Activated CD4-positive, alpha-beta T cell treated with anti-CD3 and anti-CD28 coated beads for 36 hours (primary cell): ENCODE results near the gene BACH2. TPM values are rescaled to one million over a fixed set of nuclear protein-coding genes. Genes with fewer than 3 reads are reported as not detected.

Source experiments
- ATAC-seq: fragments of 200-7000 bp; cut with Tn5 transposase; one replicate; pipeline ENCODE4 v1.10.0; 2021; ENCODE audit warnings: mild to moderate bottlenecking, moderate library complexity
- CTCF ChIA-PET: fragments of 350-600 bp; sonication (Branson Sonifier 250); formaldehyde crosslinking; loops from one replicate; lab custom pipeline; 2021; ENCODE audit warnings: antibody characterized with exemption; lab: Charles Lee
- POLR2A ChIA-PET: fragments of 350-600 bp; sonication (Branson Sonifier 250); formaldehyde crosslinking; loops from one replicate; lab custom pipeline; 2021; ENCODE audit warnings: antibody characterized with exemption, inconsistent platforms; lab: Charles Lee
- DNase-seq: peaks from one replicate; pipeline ENCODE4 v3.0.0-alpha.2; 2020
- H3K27ac Mint-ChIP-seq: one replicate; pipeline ENCODE4 v1.8.0; 2021; ENCODE audit warnings: mixed read lengths
- H3K27me3 Mint-ChIP-seq: one replicate; pipeline ENCODE4 v1.8.0; 2021; ENCODE audit warnings: mixed read lengths
- H3K36me3 Mint-ChIP-seq: one replicate; pipeline ENCODE4 v1.8.0; 2021; ENCODE audit warnings: low read depth, mixed read lengths
- H3K4me1 Mint-ChIP-seq: one replicate; pipeline ENCODE4 v1.8.0; 2021; ENCODE audit warnings: mixed read lengths
- H3K4me3 Mint-ChIP-seq: one replicate; pipeline ENCODE4 v1.8.0; 2021; ENCODE audit warnings: mild to moderate bottlenecking, moderate library complexity, mixed read lengths
- H3K9me3 Mint-ChIP-seq: one replicate; pipeline ENCODE4 v1.8.0; 2021; ENCODE audit warnings: low read depth, mixed read lengths
- intact Hi-C, 2 experiments: fragments of 100-400 bp; cut with DNase I in 1 of 2; cut with micrococcal nuclease in 1 of 2; formaldehyde crosslinking; loops; one replicate each; pipeline versions ENCODE4 v1.14.2 to v1.15.1; 2022 to 2024; cut with DNase I, micrococcal nuclease
- total RNA-seq, 2 experiments: library from RNA; stranded (reverse); gene quantifications; one replicate each; pipeline ENCODE4 v1.2.3, GENCODE V29; 2021

BACH2 gene
- total RNA-seq, 2 experiments from 2014 or later = 74.7 to 87.3 TPM

DNA sequence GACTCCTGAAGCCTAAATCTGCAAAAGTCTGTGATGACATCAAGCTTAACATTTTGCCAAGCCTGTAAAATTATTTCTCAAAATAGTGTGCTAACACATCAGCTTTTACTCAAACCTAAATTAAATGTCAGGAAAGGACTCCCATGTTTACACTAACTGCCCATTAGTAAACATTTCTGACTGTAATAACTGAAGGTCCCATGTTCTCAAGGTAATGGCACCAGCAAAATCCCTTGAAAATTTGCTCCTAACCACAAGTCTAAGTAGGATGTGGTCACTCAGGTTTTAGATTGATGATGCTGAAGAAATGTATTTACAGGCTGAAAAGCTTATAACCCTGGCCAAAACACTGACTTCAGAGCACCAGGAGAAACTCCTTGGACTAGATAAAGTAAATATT, 33.0 kb downstream of the BACH2 start:
- Mint-ChIP-seq H3K9me3 (peaks cover 5% of the 10 kb centered on the region), H3K27me3 (no peaks in the 10 kb centered on the region), H3K4me1 (peaks cover 94% of the 10 kb centered on the region), H3K27ac (peak overlapping the region; percentile 73), H3K36me3 (peaks cover 86% of the 10 kb centered on the region), H3K4me3 (no peak overlapping the region)
- no peak for ATAC-seq
- intact Hi-C loops = no loop called here
- CTCF ChIA-PET = interaction anchor here (0.6 to 2.4 kb wide), 7 partner anchors 9 to 305 kb away, joined by 3 to 14 read pairs (median 3); no protein-coding TSS in a partner anchor
- POLR2A ChIA-PET = interaction anchor here (1.5 kb wide), 1 partner anchor 114 kb away, joined by 3 read pairs; no protein-coding TSS in a partner anchor
- DNase-seq = no peak

DNA sequence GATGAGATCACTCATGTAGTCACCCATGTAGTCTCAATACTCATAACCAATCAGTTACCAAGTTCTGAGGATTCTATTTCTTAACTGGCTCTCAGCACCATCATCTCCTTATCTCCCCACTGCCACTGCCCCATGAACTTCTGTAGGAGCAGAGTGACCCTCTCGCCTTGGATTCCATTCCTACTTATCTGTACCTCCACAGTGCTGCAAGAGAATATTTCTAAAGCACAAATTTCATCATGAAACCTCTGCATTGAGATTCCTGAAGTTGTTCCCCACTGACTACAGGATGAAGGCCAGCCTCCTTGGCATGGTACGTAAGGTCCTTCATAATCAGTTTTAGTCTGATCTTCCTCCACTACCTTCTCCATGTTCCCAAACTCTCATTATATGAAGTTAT, 34.8 kb downstream of the BACH2 start:
- H3K9me3 Mint-ChIP-seq = peaks cover 5% of the 10 kb centered on the region
- H3K4me1 Mint-ChIP-seq = peaks cover 95% of the 10 kb centered on the region
- peak overlapping the region; percentile 55 for H3K27ac Mint-ChIP-seq
- intact Hi-C loops = no loop called here
- peaks cover 84% of the 10 kb centered on the region for H3K36me3 Mint-ChIP-seq
- DNase-seq (no peak), ATAC-seq (no peak)
- POLR2A ChIA-PET = no interaction called here
- H3K4me3 Mint-ChIP-seq = no peak overlapping the region
- CTCF ChIA-PET = no interaction called here
- H3K27me3 Mint-ChIP-seq = no peaks in the 10 kb centered on the region

DNA sequence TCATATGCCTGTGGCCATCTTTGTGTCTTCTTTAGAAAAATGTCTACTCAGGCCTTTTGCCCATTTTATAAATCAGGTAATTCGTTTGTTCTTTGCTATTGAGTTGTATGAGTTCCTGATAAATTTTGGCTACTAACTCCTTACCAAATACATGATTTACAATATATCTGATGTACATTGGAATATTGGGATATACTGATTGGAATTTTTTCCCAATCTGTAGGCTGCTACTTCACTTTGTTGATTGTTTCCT, 39.2 kb downstream of the BACH2 start:
- ChIA-PET CTCF (interaction anchor here (0.9 to 1.5 kb wide), 2 partner anchors 56 to 314 kb away, joined by 3 read pairs; no protein-coding TSS in a partner anchor), POLR2A (interaction anchor here (0.6 to 1.7 kb wide), 6 partner anchors 17 to 303 kb away, joined by 3 to 9 read pairs (median 3); no protein-coding TSS in a partner anchor)
- no peak overlapping the region for H3K4me3 Mint-ChIP-seq
- peak overlapping the region; percentile 85 for H3K27ac Mint-ChIP-seq
- H3K36me3 Mint-ChIP-seq = peaks cover 84% of the 10 kb centered on the region
- intact Hi-C loops = loop anchor here (1.0 kb wide), 3 partner anchors 8 to 27 kb away; no protein-coding TSS in a partner anchor
- no peaks in the 10 kb centered on the region for H3K27me3 Mint-ChIP-seq
- DNase-seq (no peak), ATAC-seq (no peak)
- H3K9me3 Mint-ChIP-seq = peaks cover 17% of the 10 kb centered on the region
- H3K4me1 Mint-ChIP-seq = peaks cover 92% of the 10 kb centered on the region

DNA sequence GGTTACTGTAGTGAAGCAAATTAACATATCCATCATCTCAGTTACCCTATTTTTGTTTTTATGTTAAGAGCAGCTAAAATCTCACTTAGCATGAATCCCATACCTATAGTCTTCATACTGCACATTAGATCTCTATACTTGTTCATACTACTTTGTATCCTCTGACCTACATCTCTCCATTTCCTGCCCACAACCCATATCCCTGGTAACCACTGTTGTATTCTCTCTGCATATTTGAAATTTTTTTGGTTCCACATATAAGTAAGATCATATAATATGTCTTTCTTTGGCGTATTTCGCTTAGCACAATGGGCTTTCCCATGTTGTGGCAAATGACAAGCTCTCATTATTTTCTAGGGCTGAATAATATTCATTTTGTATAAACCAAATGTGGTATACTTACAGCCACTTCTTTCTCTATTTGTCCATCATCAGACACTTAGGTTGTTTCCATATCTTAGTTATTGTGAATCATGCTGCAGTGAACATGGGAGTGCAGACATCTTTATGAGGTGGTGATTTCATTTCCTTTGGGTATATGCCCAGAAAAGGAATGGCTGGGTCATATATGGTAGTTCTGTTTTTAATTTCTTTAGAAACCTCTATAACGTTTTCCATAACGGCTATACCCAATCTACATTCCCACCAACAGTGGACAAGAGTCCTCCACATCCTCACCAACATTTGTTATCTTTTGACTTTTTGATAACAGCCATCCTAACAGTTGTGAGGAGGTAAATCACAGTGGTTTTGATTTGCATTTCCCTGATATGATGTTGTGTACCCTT, 39.8 kb downstream of the BACH2 start:
- Mint-ChIP-seq H3K4me3 (no peak overlapping the region), H3K4me1 (peaks cover 92% of the 10 kb centered on the region), H3K27me3 (no peaks in the 10 kb centered on the region), H3K36me3 (peaks cover 83% of the 10 kb centered on the region), H3K9me3 (peaks cover 17% of the 10 kb centered on the region), H3K27ac (peak overlapping the region; percentile 85)
- intact Hi-C loops = loop anchor here (1.0 kb wide), 3 partner anchors 8 to 27 kb away; no protein-coding TSS in a partner anchor
- CTCF ChIA-PET = interaction anchor here (0.6 to 1.6 kb wide), 4 partner anchors 13 to 314 kb away, joined by 3 to 4 read pairs (median 3); no protein-coding TSS in a partner anchor
- DNase-seq = peak; percentile 51
- peak; percentile 87 for ATAC-seq
- POLR2A ChIA-PET = interaction anchor here (0.6 to 1.7 kb wide), 7 partner anchors 10 to 302 kb away, joined by 3 to 9 read pairs (median 3); no protein-coding TSS in a partner anchor

DNA sequence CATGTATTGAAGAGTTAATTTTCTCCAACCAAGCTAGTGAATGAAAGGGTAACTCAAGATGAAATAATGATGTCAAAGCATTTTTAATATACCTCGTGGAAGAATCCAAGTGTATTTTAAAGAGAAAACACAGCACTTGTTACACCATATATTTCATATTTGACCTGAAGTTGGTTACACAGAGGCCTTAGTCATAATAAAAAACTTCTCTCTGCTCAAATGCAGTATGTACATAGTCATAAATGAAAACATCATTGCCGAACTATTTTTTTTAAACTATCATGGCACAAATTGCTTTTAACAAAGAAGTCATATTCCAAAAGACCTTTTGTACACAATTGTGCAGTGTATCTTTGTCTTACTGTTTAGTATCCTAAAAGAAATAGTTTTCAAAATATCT, 43.0 kb downstream of the BACH2 start:
- CTCF ChIA-PET = interaction anchor here (0.5 to 2.0 kb wide), 4 partner anchors 14 to 145 kb away, joined by 3 to 11 read pairs (median 4); no protein-coding TSS in a partner anchor
- peaks cover 88% of the 10 kb centered on the region for H3K4me1 Mint-ChIP-seq
- H3K9me3 Mint-ChIP-seq = peaks cover 14% of the 10 kb centered on the region
- POLR2A ChIA-PET = no interaction called here
- H3K36me3 Mint-ChIP-seq = peaks cover 73% of the 10 kb centered on the region
- peak overlapping the region; percentile 97 for H3K27ac Mint-ChIP-seq
- no peak overlapping the region for H3K4me3 Mint-ChIP-seq
- DNase-seq = no peak
- no peak for ATAC-seq
- intact Hi-C loops = no loop called here
- H3K27me3 Mint-ChIP-seq = no peaks in the 10 kb centered on the region

DNA sequence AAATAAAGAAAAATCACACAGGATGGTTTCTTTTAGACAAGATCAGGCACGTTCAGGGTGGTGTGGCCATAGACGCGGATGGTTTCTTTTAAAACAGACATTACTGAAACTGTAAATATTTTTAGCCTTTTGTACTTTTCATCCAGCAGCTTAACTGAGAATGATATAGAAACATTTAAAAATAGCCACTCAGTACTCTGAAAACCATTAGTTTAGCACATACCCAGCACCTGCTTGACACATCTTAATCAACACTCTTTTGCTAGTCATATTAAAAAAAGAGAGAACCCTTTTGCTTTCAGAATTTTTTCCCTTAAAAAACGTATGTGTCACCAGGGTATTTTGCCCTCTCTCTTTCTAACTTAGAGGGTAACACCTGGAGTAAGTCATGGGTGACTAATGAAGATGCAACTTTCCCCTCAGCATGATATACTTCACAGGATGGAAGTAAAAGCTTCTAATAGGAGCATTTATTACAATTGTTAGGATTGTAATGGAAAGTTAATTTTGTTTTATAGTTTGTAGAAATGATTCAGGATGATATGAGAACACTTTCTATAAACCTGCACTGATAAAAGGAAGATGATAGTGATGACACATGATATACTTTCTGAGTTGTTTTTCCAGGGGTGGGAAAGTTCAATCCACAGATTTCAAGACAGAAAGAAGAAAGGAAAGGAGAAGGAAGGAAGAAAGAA, 45.2 kb downstream of the BACH2 start:
- Mint-ChIP-seq H3K4me3 (peak overlapping the region; percentile 26), H3K4me1 (peaks cover 89% of the 10 kb centered on the region), H3K9me3 (peaks cover 14% of the 10 kb centered on the region), H3K27me3 (no peaks in the 10 kb centered on the region), H3K36me3 (peaks cover 79% of the 10 kb centered on the region), H3K27ac (peak overlapping the region; percentile 97)
- DNase-seq (no peak), ATAC-seq (peak; percentile 72)
- intact Hi-C loops = loop anchor here (1.0 kb wide), 3 partner anchors 33 to 222 kb away; no protein-coding TSS in a partner anchor
- ChIA-PET POLR2A (interaction anchor here (0.7 to 1.5 kb wide), 6 partner anchors 23 to 223 kb away, joined by 3 to 5 read pairs (median 4); no protein-coding TSS in a partner anchor), CTCF (interaction anchor here (0.6 to 2.6 kb wide), 8 partner anchors 21 to 311 kb away, joined by 3 to 11 read pairs (median 6); no protein-coding TSS in a partner anchor)

DNA sequence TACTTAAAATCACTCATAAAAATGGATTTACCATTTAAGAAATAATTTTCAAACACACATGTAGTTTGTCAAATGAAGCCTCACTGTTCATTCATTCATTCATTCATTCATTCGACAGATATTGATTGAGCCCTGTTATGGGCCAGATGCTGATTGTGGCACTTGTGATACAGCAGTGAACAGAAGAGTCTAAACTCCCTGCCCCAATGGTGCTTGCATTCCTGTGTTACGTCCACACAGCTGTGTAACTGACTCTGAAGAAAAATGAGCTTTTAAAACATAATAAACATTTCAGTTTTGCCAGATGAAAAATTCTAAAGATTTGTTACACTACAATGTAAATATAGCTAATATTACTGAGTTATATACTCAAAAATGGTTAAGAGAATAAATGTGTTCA, 46.2 kb downstream of the BACH2 start:
- ATAC-seq (no peak), DNase-seq (no peak)
- intact Hi-C loops = no loop called here
- Mint-ChIP-seq H3K4me3 (peak overlapping the region; percentile 34), H3K4me1 (peaks cover 89% of the 10 kb centered on the region), H3K9me3 (peaks cover 6% of the 10 kb centered on the region), H3K27ac (peak overlapping the region; percentile 99), H3K27me3 (no peaks in the 10 kb centered on the region), H3K36me3 (peaks cover 79% of the 10 kb centered on the region)
- POLR2A ChIA-PET = interaction anchor here (1.2 to 2.4 kb wide), 2 partner anchors 24 to 172 kb away, joined by 4 to 11 read pairs; no protein-coding TSS in a partner anchor
- CTCF ChIA-PET = interaction anchor here (0.7 to 2.6 kb wide), 7 partner anchors 18 to 310 kb away, joined by 4 to 10 read pairs (median 5); no protein-coding TSS in a partner anchor

DNA sequence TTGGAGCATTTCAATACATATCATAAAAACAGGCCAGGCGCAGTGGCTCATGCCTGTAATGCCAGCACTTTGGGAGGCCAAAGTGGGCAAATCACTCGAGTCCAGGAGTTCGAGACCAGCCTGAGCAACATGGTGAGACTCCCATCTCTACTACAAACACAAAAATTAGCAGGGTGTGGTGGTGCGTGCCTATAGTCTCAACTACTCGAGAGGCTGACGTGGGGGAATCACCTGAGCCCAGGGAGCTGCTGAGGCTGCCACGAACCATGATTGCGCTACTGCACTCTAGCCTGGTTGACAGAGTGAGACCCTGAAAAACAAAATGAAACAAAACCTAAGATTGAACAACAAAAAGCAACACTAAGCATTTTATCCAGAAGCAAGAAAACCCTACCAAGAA, 47.2 kb downstream of the BACH2 start:
- Mint-ChIP-seq H3K9me3 (peaks cover 2% of the 10 kb centered on the region), H3K4me1 (peaks cover 86% of the 10 kb centered on the region), H3K36me3 (peaks cover 78% of the 10 kb centered on the region), H3K27me3 (no peaks in the 10 kb centered on the region), H3K4me3 (peak overlapping the region; percentile 34), H3K27ac (peak overlapping the region; percentile 99)
- ATAC-seq = peak; percentile 69
- ChIA-PET POLR2A (interaction anchor here (0.6 to 2.4 kb wide), 8 partner anchors 10 to 297 kb away, joined by 3 to 11 read pairs (median 4); no protein-coding TSS in a partner anchor), CTCF (interaction anchor here (0.6 to 1.6 kb wide), 4 partner anchors 34 to 259 kb away, joined by 3 to 5 read pairs (median 3); no protein-coding TSS in a partner anchor)
- DNase-seq = peak; percentile 76
- intact Hi-C loops = loop anchor here (1.0 to 2.0 kb wide), 10 partner anchors 8 to 209 kb away; no protein-coding TSS in a partner anchor

DNA sequence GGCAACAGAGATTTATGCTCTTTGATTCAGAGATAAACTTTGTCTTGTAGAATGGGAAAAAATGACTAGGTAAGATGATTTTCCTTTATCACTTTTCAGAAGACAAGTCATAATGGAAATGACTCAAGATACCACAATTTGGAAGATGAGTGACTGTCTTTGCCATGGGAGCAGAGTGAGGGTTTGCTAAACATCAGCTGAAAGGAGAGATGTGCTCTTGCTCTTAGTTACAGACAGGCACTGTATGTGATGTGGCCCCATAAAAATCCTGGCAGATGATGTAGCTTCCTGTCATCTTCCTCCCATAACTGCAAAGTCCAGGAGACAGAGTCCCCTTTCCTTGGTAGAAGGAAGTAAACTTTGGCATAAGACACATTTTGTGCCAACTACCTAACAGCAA, 47.6 kb downstream of the BACH2 start:
- Mint-ChIP-seq H3K4me3 (peak overlapping the region; percentile 34), H3K27ac (peak overlapping the region; percentile 99), H3K9me3 (peaks cover 2% of the 10 kb centered on the region), H3K4me1 (peaks cover 89% of the 10 kb centered on the region), H3K36me3 (peaks cover 82% of the 10 kb centered on the region), H3K27me3 (no peaks in the 10 kb centered on the region)
- ATAC-seq = peak; percentile 80
- CTCF ChIA-PET = interaction anchor here (0.6 to 1.6 kb wide), 4 partner anchors 35 to 306 kb away, joined by 3 to 5 read pairs (median 3); no protein-coding TSS in a partner anchor
- POLR2A ChIA-PET = interaction anchor here (0.6 to 2.4 kb wide), 7 partner anchors 10 to 297 kb away, joined by 3 to 11 read pairs (median 4); no protein-coding TSS in a partner anchor
- DNase-seq = peak; percentile 70
- intact Hi-C loops = loop anchor here (1.0 to 2.0 kb wide), 10 partner anchors 8 to 210 kb away; no protein-coding TSS in a partner anchor

DNA sequence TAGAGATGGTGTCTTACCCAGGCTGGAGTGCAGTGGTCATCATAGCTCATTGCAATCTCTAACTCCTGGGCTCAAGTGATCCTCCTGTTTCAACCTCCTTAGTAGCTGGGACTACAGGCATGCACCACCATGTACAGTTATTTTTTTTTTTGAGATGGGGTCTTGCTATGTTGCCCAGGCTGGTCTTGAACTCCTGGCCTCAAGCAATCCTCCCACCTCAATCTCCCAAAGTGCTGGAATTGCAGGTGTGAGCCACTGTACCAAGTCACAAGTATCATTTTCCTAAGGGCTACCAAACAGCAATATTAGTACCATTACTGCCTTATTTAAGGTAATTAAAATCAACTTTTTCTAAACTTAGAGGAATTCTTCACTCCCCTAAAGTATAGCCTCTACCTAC, 49.4 kb downstream of the BACH2 start:
- no peaks in the 10 kb centered on the region for H3K27me3 Mint-ChIP-seq
- DNase-seq (no peak), ATAC-seq (no peak)
- intact Hi-C loops = no loop called here
- peaks cover 8% of the 10 kb centered on the region for H3K9me3 Mint-ChIP-seq
- H3K36me3 Mint-ChIP-seq = peaks cover 80% of the 10 kb centered on the region
- POLR2A ChIA-PET = no interaction called here
- CTCF ChIA-PET = interaction anchor here (0.6 to 1.0 kb wide), 3 partner anchors 27 to 133 kb away, joined by 3 to 5 read pairs (median 4); no protein-coding TSS in a partner anchor
- H3K4me1 Mint-ChIP-seq = peaks cover 88% of the 10 kb centered on the region
- no peak overlapping the region for H3K4me3 Mint-ChIP-seq
- H3K27ac Mint-ChIP-seq = no peak overlapping the region
